ENCODE results near the gene MSI2.

The MSI2 gene

DNA sequence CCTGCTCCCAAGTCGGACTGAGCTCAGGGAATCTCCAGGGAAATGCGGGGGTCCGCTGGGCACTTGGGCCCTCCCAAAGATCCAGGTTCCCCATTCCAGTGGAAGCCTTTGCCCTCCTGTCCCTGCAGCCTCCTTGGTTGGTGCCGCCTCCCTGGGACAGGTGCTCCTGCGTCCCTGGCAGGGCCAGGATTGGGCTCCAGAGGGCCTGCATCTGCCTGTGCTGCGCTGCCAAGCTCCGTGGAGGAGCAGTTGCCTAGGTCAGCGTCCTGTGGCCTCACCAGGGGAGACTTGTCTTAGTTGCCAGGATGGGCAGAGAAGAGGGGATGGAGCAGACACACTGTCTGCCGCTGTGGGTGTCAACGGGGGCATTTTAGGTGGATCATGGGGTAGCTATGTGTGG is 67.1 kb downstream of the MSI2 start:
- no peak for DNase-seq (ENCODE audit: low spot score)
- no peak overlapping the region for H3K27ac ChIP-seq
- CTCF ChIA-PET: no interaction called here
- POLR2A ChIA-PET (ENCODE audit: low non-redundant PET): no interaction called here
- TF ChIP-seq, protein P1, sequence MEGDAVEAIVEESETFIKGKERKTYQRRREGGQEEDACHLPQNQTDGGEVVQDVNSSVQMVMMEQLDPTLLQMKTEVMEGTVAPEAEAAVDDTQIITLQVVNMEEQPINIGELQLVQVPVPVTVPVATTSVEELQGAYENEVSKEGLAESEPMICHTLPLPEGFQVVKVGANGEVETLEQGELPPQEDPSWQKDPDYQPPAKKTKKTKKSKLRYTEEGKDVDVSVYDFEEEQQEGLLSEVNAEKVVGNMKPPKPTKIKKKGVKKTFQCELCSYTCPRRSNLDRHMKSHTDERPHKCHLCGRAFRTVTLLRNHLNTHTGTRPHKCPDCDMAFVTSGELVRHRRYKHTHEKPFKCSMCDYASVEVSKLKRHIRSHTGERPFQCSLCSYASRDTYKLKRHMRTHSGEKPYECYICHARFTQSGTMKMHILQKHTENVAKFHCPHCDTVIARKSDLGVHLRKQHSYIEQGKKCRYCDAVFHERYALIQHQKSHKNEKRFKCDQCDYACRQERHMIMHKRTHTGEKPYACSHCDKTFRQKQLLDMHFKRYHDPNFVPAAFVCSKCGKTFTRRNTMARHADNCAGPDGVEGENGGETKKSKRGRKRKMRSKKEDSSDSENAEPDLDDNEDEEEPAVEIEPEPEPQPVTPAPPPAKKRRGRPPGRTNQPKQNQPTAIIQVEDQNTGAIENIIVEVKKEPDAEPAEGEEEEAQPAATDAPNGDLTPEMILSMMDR (conservative IDR thresholded peaks at IDR 0.05; ENCODE audit: low read depth): no peak

DNA sequence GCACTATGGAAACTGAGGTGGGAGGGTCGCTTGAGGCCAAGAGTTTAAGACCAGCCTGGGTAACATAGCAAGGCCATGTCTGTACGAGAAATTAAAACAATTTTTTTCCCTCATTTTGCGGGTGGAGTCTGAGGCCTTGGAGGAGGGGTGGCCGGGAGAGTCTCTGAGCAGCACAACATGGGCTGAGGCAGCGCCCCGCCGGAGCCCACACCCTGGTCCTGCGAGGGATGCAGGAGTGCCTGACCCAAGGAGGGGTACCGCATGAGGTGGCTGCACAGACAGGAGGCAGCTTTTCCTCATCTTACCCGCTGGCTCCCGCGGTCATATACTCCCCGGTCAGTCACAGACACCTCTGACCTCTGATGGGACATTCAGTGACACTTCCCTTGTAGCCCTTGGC is 67.7 kb downstream of the MSI2 start:
- H3K27ac ChIP-seq: no peak overlapping the region
- DNase-seq (ENCODE audit: low spot score): no peak
- TF ChIP-seq, protein P1 (conservative IDR thresholded peaks at IDR 0.05; ENCODE audit: low read depth): no peak
- POLR2A ChIA-PET (ENCODE audit: low non-redundant PET): no interaction called here
- CTCF ChIA-PET: no interaction called here

DNA sequence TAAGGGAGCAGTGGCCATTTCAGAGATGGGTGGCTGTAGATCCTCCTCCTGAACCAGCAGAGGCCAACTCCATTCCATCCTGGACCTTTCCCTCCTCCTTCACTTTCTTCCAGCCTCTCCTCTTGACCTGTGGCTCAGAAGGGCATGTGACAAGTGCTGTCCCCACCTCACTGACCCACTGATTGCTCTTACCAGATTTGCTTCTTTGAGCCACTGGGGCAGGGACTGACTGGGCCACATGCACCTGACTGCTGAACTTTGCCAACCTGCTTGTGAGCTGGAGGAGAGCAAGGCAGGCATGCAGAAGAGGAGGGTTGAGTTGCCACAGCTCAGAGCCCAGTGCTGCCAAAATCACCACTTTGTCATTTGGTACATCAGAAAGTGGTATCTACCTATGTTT is 68.3 kb downstream of the MSI2 start:
- TF ChIP-seq, protein P1 (conservative IDR thresholded peaks at IDR 0.05; ENCODE audit: low read depth): no peak

DNA sequence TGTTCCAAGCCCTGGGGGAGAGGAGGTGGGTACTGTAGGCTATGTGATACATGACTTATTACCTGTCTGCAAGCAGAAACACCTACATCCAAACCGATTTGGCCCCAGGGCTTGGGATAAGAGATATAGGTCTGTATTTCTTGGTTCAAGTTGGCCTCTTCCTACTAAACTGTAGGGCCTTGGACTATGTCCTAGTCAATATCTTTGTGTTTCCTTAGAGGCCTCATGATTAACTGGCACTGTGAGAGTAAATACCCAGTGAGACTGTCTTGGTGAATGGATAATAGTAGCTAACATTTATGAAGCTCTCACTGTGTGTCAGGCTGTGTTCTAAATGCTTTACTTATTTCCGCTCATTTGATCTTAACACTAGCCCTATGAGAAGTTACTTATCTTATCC is 70.0 kb downstream of the MSI2 start:
- ChIA-PET CTCF (no interaction called here), POLR2A (ENCODE audit: low non-redundant PET) (no interaction called here)
- TF ChIP-seq, protein P1 (conservative IDR thresholded peaks at IDR 0.05; ENCODE audit: low read depth): no peak
- no peak overlapping the region for H3K27ac ChIP-seq
- DNase-seq (ENCODE audit: low spot score): no peak

More for the DNA sequence above, 68.3 kb downstream of the MSI2 start:
- H3K27ac ChIP-seq: no peak overlapping the region
- DNase-seq (ENCODE audit: low spot score): no peak
- ChIA-PET CTCF (no interaction called here), POLR2A (ENCODE audit: low non-redundant PET) (no interaction called here)

DNA sequence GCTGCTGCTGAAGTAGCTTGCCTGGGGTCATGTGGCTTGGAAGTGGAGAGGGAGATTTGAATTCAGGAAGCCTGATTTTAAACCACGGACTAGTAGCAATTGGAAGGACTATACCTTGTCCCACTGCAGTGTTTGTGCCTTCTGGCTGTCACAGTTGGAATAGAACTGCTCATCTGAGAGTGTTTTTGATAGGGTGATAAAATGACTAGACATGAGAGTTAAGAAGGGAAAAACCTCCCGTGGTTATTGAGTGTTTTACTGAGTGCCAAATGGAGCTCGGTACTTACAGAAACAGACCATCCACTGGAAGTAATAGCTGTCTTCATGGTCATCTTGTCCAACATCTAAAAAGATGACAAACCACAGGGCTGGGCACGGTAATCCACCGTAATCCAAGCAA is 70.4 kb downstream of the MSI2 start:
- H3K27ac ChIP-seq: no peak overlapping the region
- CTCF ChIA-PET: no interaction called here
- no peak for DNase-seq (ENCODE audit: low spot score)
- POLR2A ChIA-PET (ENCODE audit: low non-redundant PET): no interaction called here
- TF ChIP-seq, protein P1 (conservative IDR thresholded peaks at IDR 0.05; ENCODE audit: low read depth): no peak

DNA sequence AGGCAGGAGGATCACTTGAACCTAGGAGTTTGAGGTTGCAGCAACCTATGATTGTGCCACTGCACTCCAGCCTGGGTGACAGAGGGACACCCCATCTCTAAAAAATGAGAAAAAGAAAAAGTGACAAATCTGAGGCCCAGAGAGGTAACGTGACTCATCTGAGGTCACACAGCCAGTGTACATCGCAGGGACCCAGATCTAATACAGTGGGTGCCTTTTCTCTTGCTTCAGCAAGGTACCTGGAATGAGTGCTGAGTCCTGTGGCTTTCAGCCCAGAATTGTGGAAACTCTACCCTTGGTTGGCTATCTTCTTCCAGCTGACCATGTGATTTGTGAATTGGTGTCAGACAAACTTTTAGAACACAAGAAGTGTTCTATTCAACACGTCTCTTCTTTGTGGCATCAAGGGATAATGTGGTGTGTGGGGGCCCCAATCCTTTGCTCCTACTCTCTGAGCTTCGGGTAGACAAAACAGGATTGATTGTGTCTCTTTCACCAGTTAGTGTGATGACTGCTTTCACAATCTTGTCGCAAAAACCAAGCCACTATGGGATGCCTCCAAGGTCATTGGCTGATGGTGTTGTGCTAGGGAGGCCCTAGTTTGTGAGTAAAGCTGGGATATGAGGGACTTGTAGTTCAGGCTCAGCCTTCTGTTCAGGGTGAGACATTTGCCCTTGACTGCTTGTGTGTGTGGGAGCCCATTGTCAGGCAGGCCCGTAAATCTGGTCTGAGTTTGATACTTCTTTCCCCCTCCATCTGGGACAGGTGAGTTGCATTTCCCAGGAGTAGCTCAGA is 71.0 kb downstream of the MSI2 start:
- no peak for DNase-seq (ENCODE audit: low spot score)
- TF ChIP-seq, protein P1 (conservative IDR thresholded peaks at IDR 0.05; ENCODE audit: low read depth): no peak
- ChIA-PET POLR2A (ENCODE audit: low non-redundant PET) (no interaction called here), CTCF (no interaction called here)
- no peak overlapping the region for H3K27ac ChIP-seq
